IMR-90 (cell line): ENCODE measurements around the gene SCFD2. TPM values are rescaled to one million over a fixed set of nuclear protein-coding genes. Genes with fewer than 3 reads are reported as not detected.

Experiments used
- ATAC-seq: fragments of 200-7000 bp; cut with Tn5 transposase; 2 replicates; pipeline ENCODE4 v1.9.1; 2020; ENCODE audit warnings: low read depth, mild to moderate bottlenecking, moderate library complexity
- BruUV-seq: library from RNA; stranded (reverse); fragments of 400-500 nt; replicated peaks from 2 replicates; lab custom pipeline; 2021; lab: Mats Ljungman, UMichigan
- CTCF ChIA-PET: fragments of 300-600 bp; formaldehyde crosslinking; extraction: SDS; loops from one replicate; lab custom pipeline; 2021; ENCODE audit warnings: antibody characterized with exemption; lab: Yijun Ruan, JAX
- POLR2A ChIA-PET: fragments of 300-600 bp; sonication (Branson Sonifier 250); formaldehyde crosslinking; loops from one replicate; lab custom pipeline; 2022; ENCODE audit warnings: antibody characterized with exemption; ENCODE audit not compliant: unreplicated experiment; lab: Charles Lee
- DNase-seq: peaks from one replicate; pipeline ENCODE4 v3.0.0; 2013
- H2AFZ ChIP-seq: replicated peaks from 2 replicates; pipeline ENCODE3; 2013; ENCODE audit warnings: low read length, mild to moderate bottlenecking; ENCODE audit not compliant: poor library complexity
- H2AK5ac ChIP-seq: 2 replicates; pipeline ENCODE4 v1.6.1; 2013; ENCODE audit warnings: low read depth, low read length, inconsistent platforms
- H2AK9ac ChIP-seq: replicated peaks from 2 replicates; pipeline ENCODE3; 2013; ENCODE audit warnings: mild to moderate bottlenecking, low read depth, low read length, moderate library complexity; ENCODE audit not compliant: poor library complexity
- H2BK120ac ChIP-seq: 2 replicates; pipeline ENCODE4 v1.6.1; 2013; ENCODE audit warnings: low read depth, low read length, inconsistent platforms
- H2BK15ac ChIP-seq: 3 replicates; pipeline ENCODE4 v1.6.1; 2013; ENCODE audit warnings: low read depth, low read length, inconsistent platforms
- H2BK20ac ChIP-seq: 2 replicates; pipeline ENCODE4 v1.6.1; 2013; ENCODE audit warnings: low read depth, mild to moderate bottlenecking, inconsistent platforms, low read length, moderate library complexity
- H2BK5ac ChIP-seq: 2 replicates; pipeline ENCODE4 v1.6.1; 2013; ENCODE audit warnings: mild to moderate bottlenecking, low read depth, low read length, inconsistent platforms; ENCODE audit not compliant: poor library complexity, severe bottlenecking
- H3K14ac ChIP-seq: replicated peaks from 2 replicates; pipeline ENCODE4 v1.6.1; 2013; ENCODE audit warnings: low read depth, low read length, inconsistent platforms
- H3K18ac ChIP-seq: 2 replicates; pipeline ENCODE4 v1.6.1; 2013; ENCODE audit warnings: low read depth, low read length, control low read depth
- H3K23ac ChIP-seq: 2 replicates; pipeline ENCODE4 v1.6.1; 2013; ENCODE audit warnings: low read depth, low read length, inconsistent platforms
- H3K27ac ChIP-seq: 2 replicates; pipeline ENCODE4 v1.5.1; 2013; ENCODE audit warnings: mild to moderate bottlenecking, control low read depth, low read length; ENCODE audit not compliant: insufficient read depth
- H3K27me3 ChIP-seq: 2 replicates; pipeline ENCODE4 v1.6.1; 2013; ENCODE audit warnings: low read length; ENCODE audit not compliant: control insufficient read depth, insufficient read depth
- H3K36me3 ChIP-seq: 2 replicates; pipeline ENCODE4 v1.6.1; 2013; ENCODE audit warnings: low read length, mixed read lengths; ENCODE audit not compliant: control insufficient read depth, insufficient read depth
- H3K4ac ChIP-seq: 2 replicates; pipeline ENCODE4 v1.6.1; 2013; ENCODE audit warnings: low read depth, low read length, inconsistent platforms
- H3K4me1 ChIP-seq: 2 replicates; pipeline ENCODE4 v1.6.1; 2013; ENCODE audit warnings: low read length, mixed read lengths; ENCODE audit not compliant: control insufficient read depth, insufficient read depth
- H3K4me2 ChIP-seq: 2 replicates; pipeline ENCODE4 v1.6.1; 2013; ENCODE audit warnings: low read depth, mild to moderate bottlenecking, control low read depth, low read length, moderate library complexity
- H3K4me3 ChIP-seq: 2 replicates; pipeline ENCODE4 v1.5.1; 2013; ENCODE audit warnings: low read depth, mild to moderate bottlenecking, control low read depth, low read length, moderate library complexity; ENCODE audit not compliant: insufficient read depth
- H3K56ac ChIP-seq: 2 replicates; pipeline ENCODE4 v1.6.1; 2013; ENCODE audit warnings: low read length, inconsistent platforms; ENCODE audit not compliant: insufficient read depth; ENCODE audit errors: extremely low read depth
- H3K79me1 ChIP-seq, 2 experiments: 2 replicates each; pipeline ENCODE4 v1.6.1; 2013; ENCODE audit warnings: low read length in 2 of 2, inconsistent platforms in 1 of 2, low read depth in 1 of 2
- H3K9ac ChIP-seq: 2 replicates; pipeline ENCODE4 v1.6.1; 2013; ENCODE audit warnings: low read depth, low read length, control low read depth
- H3K9me1 ChIP-seq: 2 replicates; pipeline ENCODE4 v1.6.1; 2013; ENCODE audit warnings: low read length, inconsistent platforms; ENCODE audit not compliant: insufficient read depth
- H3K9me3 ChIP-seq: 2 replicates; pipeline ENCODE4 v1.6.1; 2013; ENCODE audit warnings: low read length; ENCODE audit not compliant: control insufficient read depth, insufficient read depth
- H4K20me1 ChIP-seq: 2 replicates; pipeline ENCODE4 v1.6.1; 2013; ENCODE audit warnings: low read length, inconsistent platforms; ENCODE audit not compliant: insufficient read depth
- H4K5ac ChIP-seq: 2 replicates; pipeline ENCODE4 v1.6.1; 2013; ENCODE audit warnings: mild to moderate bottlenecking, low read depth, low read length, control low read depth
- H4K8ac ChIP-seq, 2 experiments: 2 replicates each; pipeline ENCODE4 v1.6.1; 2013; ENCODE audit warnings: low read depth in 2 of 2, low read length in 2 of 2, control low read depth in 1 of 2, inconsistent platforms in 1 of 2
- H4K91ac ChIP-seq: 2 replicates; pipeline ENCODE4 v1.6.1; 2013; ENCODE audit warnings: low read depth, low read length, inconsistent platforms; ENCODE audit not compliant: insufficient read depth
- CEBPB ChIP-seq: IDR thresholded peaks from 2 replicates; pipeline ENCODE4 v1.6.1; 2012; ENCODE audit warnings: low read depth, low read length, improper control_type of control experiment
- CTCF ChIP-seq: conservative IDR thresholded peaks from 2 replicates; pipeline ENCODE4 v1.5.1; 2012; ENCODE audit warnings: mild to moderate bottlenecking, low read depth, low read length, improper control_type of control experiment
- RAD21 ChIP-seq: IDR thresholded peaks from 2 replicates; pipeline ENCODE4 v1.6.1; 2012; ENCODE audit warnings: low read length, improper control_type of control experiment
- RCOR1 ChIP-seq: IDR thresholded peaks from 2 replicates; pipeline ENCODE4 v1.6.1; 2012; ENCODE audit warnings: mild to moderate bottlenecking, low read length, improper control_type of control experiment; ENCODE audit not compliant: insufficient replicate concordance
- USF2 ChIP-seq: fragments of 150-350 bp; IDR thresholded peaks from 2 replicates; pipeline ENCODE4 v1.6.1; 2017; ENCODE audit warnings: mild to moderate bottlenecking, antibody characterized with exemption, low read length, low read depth
- WGBS, 2 experiments: methylation state at CpG; one replicate each; pipeline versions ENCODE4 v1.1.5 to v1.1.7; 2013; ENCODE audit warnings: missing lambda C conversion rate in 2 of 2; ENCODE audit not compliant: insufficient read length in 1 of 2; ENCODE audit errors: extremely low coverage in 2 of 2; 5-methylcytosine and 5-hydroxymethylcytosine counted together
- dilution Hi-C: fragments of 300-500 bp; cut with HindIII; formaldehyde crosslinking; loops from one replicate; pipeline ENCODE4 v1.14.3; 2018; ENCODE audit warnings: low sequenced_read_pairs; ENCODE audit not compliant: unreplicated experiment
- in situ Hi-C: fragments of 300-500 bp; cut with MboI; formaldehyde crosslinking; loops from 3 replicates; pipeline ENCODE4 v1.14.3; 2019; ENCODE audit warnings: low sequenced_read_pairs, inconsistent platforms, mixed read lengths
- intact Hi-C: fragments of 100-400 bp; cut with micrococcal nuclease; formaldehyde crosslinking; loops from 2 replicates; pipeline ENCODE4 v1.10.0; 2022
- polyA plus RNA-seq, 3 experiments: library from polyadenylated mRNA; depleted of rRNA; stranded (reverse); fragments of >200 nt; gene quantifications; 2 replicates each; pipeline ENCODE4 v1.2.3, GENCODE V29; 2012; ENCODE audit warnings: low replicate concordance in 1 of 3
- total RNA-seq: library from RNA; depleted of rRNA; stranded (reverse); fragments of >200 nt; gene quantifications from 2 replicates; pipeline ENCODE4 v1.2.3, GENCODE V29; 2012
- TF ChIP-seq, protein P1 (sequence below): fragments of 150-350 bp; IDR thresholded peaks from 2 replicates; pipeline ENCODE4 v1.6.1; 2016; ENCODE audit warnings: low read depth, mild to moderate bottlenecking, low read length, moderate library complexity, borderline replicate concordance

Gene SCFD2
- total and polyA plus RNA-seq, 2 of the 4 experiments (the other 2 are of a cell fraction), result 18.9 to 62.4 TPM

DNA sequence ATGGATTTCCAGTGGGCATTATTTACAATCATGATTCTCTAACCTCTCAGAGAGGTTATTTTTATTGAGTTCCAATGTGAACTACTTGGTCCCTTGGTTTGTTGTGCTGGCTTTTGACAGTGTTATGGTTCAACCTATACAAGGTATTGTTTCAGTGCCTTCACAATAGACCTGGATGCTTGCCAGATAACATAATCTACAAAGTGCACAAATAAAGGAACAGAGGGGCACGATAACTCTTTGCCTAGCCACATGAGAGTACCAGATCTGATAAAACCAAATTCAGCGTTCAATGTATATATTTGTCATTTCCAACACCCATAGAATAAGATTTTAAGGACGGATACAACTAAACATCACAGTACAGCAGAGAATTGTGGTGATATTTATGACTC, 382.9 kb downstream of the SCFD2 start:
- no peak for DNase-seq
- Histone ChIP-seq H3K9ac (no peak overlapping the region), H3K27ac (no peak overlapping the region), H3K14ac (no peak overlapping the region), H2BK20ac (peak overlapping the region; percentile 33), H2BK120ac (peak overlapping the region; percentile 19; the same call in 1 of the 2 replicates), H4K5ac (no peak overlapping the region), H3K27me3 (no peaks in the 10 kb centered on the region), H4K91ac (no peak overlapping the region), H3K4me1 (peaks cover 1% of the 10 kb centered on the region), H4K20me1 (no peaks in the 10 kb centered on the region), H3K9me1 (no peaks in the 10 kb centered on the region; the same call in 1 of the 2 replicates), H2BK5ac (no peak overlapping the region), H2AK9ac (no peak overlapping the region), H3K4me2 (no peak overlapping the region), H3K56ac (no peak overlapping the region), H2BK15ac (no peak overlapping the region), H3K4me3 (no peak overlapping the region), H3K79me1 (no peaks in the 10 kb centered on the region), H4K8ac (no peak overlapping the region), H3K4ac (no peak overlapping the region), H2AK5ac (no peak overlapping the region; the same call in 1 of the 2 replicates), H3K9me3 (no peaks in the 10 kb centered on the region), H3K36me3 (no peaks in the 10 kb centered on the region), H3K18ac (no peak overlapping the region), H2AFZ (no peak overlapping the region), H3K23ac (no peak overlapping the region)
- dilution Hi-C loops, result no loop called here
- intact Hi-C loops, result loop anchor here (1.0 to 5.0 kb wide), 7 partner anchors 120 to 876 kb away; partner anchors contain the start of genes RASL11B and USP46
- in situ Hi-C loops, result loop anchor here (5.0 to 10.0 kb wide), 3 partner anchors 258 to 606 kb away; no protein-coding TSS in a partner anchor
- no TSS peak for BruUV-seq
- no peak; the same call in 1 of the 2 replicates for ATAC-seq
- ChIA-PET POLR2A (no interaction called here), CTCF (interaction anchor here (0.5 to 2.2 kb wide), 8 partner anchors 13 to 601 kb away, joined by 3 to 16 read pairs (median 3); no protein-coding TSS in a partner anchor)
- WGBS, 2 experiments, result no CpG with 5 or more reads among the region's 3 CpGs
- TF ChIP-seq RAD21, result no peak
- TF ChIP-seq RCOR1, result no peak
- TF ChIP-seq USF2, result no peak
- TF ChIP-seq, protein P1, sequence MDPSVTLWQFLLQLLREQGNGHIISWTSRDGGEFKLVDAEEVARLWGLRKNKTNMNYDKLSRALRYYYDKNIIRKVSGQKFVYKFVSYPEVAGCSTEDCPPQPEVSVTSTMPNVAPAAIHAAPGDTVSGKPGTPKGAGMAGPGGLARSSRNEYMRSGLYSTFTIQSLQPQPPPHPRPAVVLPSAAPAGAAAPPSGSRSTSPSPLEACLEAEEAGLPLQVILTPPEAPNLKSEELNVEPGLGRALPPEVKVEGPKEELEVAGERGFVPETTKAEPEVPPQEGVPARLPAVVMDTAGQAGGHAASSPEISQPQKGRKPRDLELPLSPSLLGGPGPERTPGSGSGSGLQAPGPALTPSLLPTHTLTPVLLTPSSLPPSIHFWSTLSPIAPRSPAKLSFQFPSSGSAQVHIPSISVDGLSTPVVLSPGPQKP, result no peak
- no peak for TF ChIP-seq CTCF
- TF ChIP-seq CEBPB, result no peak
